Esophagus (tissue), 2 donors: ENCODE data around the gene PKIG. TPM values are rescaled to one million over a fixed set of nuclear protein-coding genes. Genes with fewer than 3 reads are reported as not detected.

Experiments used
- H3K27ac ChIP-seq, 2 donors: one replicate each; pipeline ENCODE4 v1.5.1; 2013; ENCODE audit warnings: low read depth in 2 of 2, mild to moderate bottlenecking in 2 of 2, inconsistent platforms in 1 of 2, low read length in 1 of 2, moderate library complexity in 1 of 2
- H3K27me3 ChIP-seq, 2 donors: one replicate each; pipeline ENCODE4 v1.6.1; 2013; ENCODE audit warnings: low read length in 2 of 2, control low read depth in 1 of 2, mild to moderate bottlenecking in 1 of 2; ENCODE audit not compliant: insufficient read depth in 2 of 2, control insufficient read depth in 1 of 2
- H3K36me3 ChIP-seq, 2 donors: one replicate each; pipeline ENCODE4 v1.6.1; 2013; ENCODE audit warnings: low read length in 1 of 2; ENCODE audit not compliant: control insufficient read depth in 2 of 2, insufficient read depth in 2 of 2
- H3K4me1 ChIP-seq, 2 donors: one replicate each; pipeline ENCODE4 v1.6.1; 2013; ENCODE audit warnings: low read length in 1 of 2; ENCODE audit not compliant: control insufficient read depth in 2 of 2, insufficient read depth in 2 of 2
- H3K4me3 ChIP-seq, 2 donors: one replicate each; pipeline ENCODE4 v1.5.1; 2013; ENCODE audit warnings: low read length in 2 of 2, mild to moderate bottlenecking in 2 of 2, low read depth in 1 of 2, moderate library complexity in 1 of 2
- H3K9me3 ChIP-seq, 2 donors: one replicate each; pipeline ENCODE4 v1.6.1; 2013; ENCODE audit warnings: mild to moderate bottlenecking in 2 of 2, low read depth in 1 of 2, low read length in 1 of 2, moderate library complexity in 1 of 2; ENCODE audit not compliant: control insufficient read depth in 2 of 2, insufficient read depth in 1 of 2
- WGBS, 2 donors: extraction: QIAGEN DNeasy Blood & Tissue Kit; methylation state at CpG; one replicate each; pipeline ENCODE4 v1.1.7; 2013; 5-methylcytosine and 5-hydroxymethylcytosine counted together
- polyA plus RNA-seq, 2 donors: library from polyadenylated mRNA; stranded (reverse); fragments of 200-250 nt; gene quantifications; one replicate each; pipeline ENCODE4 v1.2.3, GENCODE V29; 2013
- donor health status: healthy with polysubstance abuse.
- donor health status: Bipolar disorder and iron deficiency.

PKIG gene
- polyA plus RNA-seq, 2 donors = 13.7 to 33.3 TPM

DNA sequence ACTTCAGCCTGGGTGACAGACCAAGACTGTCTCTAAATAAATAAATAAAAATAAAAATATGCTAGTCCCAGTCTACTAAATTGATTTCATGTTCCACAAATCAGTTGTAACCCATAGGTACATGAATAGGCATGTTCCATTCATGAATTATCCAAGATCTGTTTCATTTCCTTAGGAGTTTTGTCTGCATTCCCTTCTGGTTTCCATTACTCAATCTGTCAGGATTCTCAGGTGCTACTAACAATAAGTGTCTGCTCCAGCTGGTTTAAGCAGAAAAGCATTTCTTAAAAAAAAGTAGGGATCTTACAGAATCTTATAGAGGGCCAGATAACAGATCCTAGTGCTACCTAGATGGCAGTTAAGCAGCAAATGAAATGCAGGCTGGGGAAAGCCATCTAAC, 15.6 kb upstream of the PKIG start:
- H3K4me1 ChIP-seq = no peaks in the 10 kb centered on the region
- no peaks in the 10 kb centered on the region for H3K9me3 ChIP-seq
- no peak overlapping the region for H3K4me3 ChIP-seq
- no peaks in the 10 kb centered on the region for H3K27me3 ChIP-seq
- H3K36me3 ChIP-seq = no peaks in the 10 kb centered on the region
- H3K27ac ChIP-seq = no peak overlapping the region

DNA sequence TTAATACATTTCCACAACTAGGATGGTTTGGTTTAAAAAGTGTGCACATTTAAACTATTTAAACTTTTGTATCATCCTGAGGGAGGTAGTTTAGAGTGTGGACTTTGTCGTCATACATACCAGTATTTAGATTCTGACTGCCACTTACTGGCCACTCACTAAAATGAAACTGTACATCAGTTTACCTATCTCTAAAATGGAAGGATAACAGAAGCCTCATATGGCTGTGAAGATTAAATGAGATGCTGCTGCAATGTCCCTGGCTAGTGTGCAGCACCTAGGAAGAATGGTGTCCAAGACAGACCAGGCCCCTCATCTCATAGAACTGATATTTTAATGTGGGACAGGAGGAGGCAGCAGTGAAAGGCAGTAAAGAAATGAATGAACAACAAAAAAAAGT, 12.0 kb upstream of the PKIG start:
- H3K9me3 ChIP-seq = no peaks in the 10 kb centered on the region
- no peak overlapping the region for H3K27ac ChIP-seq
- H3K4me1 ChIP-seq = no peaks in the 10 kb centered on the region
- H3K27me3 ChIP-seq = no peaks in the 10 kb centered on the region
- no peaks in the 10 kb centered on the region for H3K36me3 ChIP-seq
- H3K4me3 ChIP-seq = no peak overlapping the region
- 89 to 94% methylated on average over 1 of the region's 1 CpG for WGBS, 2 donors

DNA sequence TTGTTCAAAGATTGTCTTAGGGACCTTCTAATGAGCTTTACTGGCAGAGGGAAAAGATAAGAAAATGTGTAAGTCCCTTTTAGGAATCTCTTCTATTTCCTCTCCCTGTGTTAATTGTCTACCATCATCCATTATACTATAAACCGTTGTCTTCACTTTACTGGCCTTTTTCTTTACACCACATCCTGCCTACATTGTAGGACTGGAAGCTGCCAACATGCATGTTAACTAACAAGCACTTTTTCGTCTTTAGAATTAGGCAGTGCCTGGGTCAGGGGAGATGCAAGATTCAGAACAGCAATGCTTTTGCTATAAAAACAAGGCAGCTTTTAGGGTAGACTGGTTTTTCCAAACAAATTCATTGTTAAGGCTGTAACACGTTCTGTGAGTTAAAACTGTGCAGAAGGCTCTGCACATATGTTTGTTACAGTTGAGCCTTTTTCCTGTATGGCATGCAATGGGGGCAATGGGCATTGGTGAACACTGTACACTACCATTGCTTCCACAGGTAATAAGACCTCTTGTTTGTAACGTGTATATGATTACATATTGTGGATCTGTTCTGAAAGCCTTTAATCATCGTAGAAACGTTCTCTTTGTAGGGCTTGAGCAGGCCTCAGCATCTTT, 10.9 kb upstream of the PKIG start:
- Histone ChIP-seq H3K4me1 (no peaks in the 10 kb centered on the region), H3K27ac (peak overlapping the region in 1 of 2 donors; percentile 19), H3K36me3 (no peaks in the 10 kb centered on the region), H3K27me3 (no peaks in the 10 kb centered on the region), H3K9me3 (no peaks in the 10 kb centered on the region), H3K4me3 (no peak overlapping the region)
- WGBS, 2 donors = 72 to 74% methylated on average over 6 of the region's 6 CpGs

GRCh38 chr20:44572551-44573500, 9.6 kb upstream of the PKIG start:
- 24 to 38% methylated on average over 6 of the region's 6 CpGs for WGBS, 2 donors
- H3K27me3 ChIP-seq = no peaks in the 10 kb centered on the region
- no peaks in the 10 kb centered on the region for H3K36me3 ChIP-seq
- no peak overlapping the region for H3K4me3 ChIP-seq
- no peaks in the 10 kb centered on the region for H3K9me3 ChIP-seq
- H3K27ac ChIP-seq = peak overlapping the region; percentile 56 to 75
- no peaks in the 10 kb centered on the region for H3K4me1 ChIP-seq

DNA sequence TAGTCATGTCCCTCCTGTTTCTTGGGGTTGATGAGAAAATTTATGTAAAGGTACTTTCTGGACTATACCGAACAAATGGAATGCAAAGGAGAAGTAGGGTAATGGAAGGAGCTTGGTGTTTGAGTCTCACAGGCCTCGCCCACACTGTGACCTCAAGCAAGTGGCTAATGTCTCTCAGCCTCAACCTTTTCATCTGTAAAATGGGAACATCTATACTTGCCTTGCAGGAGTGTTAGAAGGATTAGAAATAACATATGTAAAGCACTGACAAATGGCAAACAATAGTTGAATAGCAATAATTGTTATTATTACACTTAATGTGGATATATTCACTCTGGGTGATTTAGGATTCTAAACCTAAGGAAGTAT, 8.9 kb upstream of the PKIG start:
- peak overlapping the region; percentile 56 to 62 for H3K27ac ChIP-seq
- H3K27me3 ChIP-seq = no peaks in the 10 kb centered on the region
- WGBS, 2 donors = 72 to 85% methylated on average over 2 of the region's 2 CpGs
- H3K36me3 ChIP-seq = no peaks in the 10 kb centered on the region
- H3K9me3 ChIP-seq = no peaks in the 10 kb centered on the region
- H3K4me1 ChIP-seq = no peaks in the 10 kb centered on the region
- H3K4me3 ChIP-seq = no peak overlapping the region

GRCh38 chr20:44574372-44574771, 8.0 kb upstream of the PKIG start:
- no peak overlapping the region for H3K4me3 ChIP-seq
- 96% methylated on average over 4 of the region's 4 CpGs for WGBS, 2 donors
- H3K27me3 ChIP-seq = no peaks in the 10 kb centered on the region
- no peak overlapping the region for H3K27ac ChIP-seq
- no peaks in the 10 kb centered on the region for H3K36me3 ChIP-seq
- H3K9me3 ChIP-seq = no peaks in the 10 kb centered on the region
- H3K4me1 ChIP-seq = no peaks in the 10 kb centered on the region

DNA sequence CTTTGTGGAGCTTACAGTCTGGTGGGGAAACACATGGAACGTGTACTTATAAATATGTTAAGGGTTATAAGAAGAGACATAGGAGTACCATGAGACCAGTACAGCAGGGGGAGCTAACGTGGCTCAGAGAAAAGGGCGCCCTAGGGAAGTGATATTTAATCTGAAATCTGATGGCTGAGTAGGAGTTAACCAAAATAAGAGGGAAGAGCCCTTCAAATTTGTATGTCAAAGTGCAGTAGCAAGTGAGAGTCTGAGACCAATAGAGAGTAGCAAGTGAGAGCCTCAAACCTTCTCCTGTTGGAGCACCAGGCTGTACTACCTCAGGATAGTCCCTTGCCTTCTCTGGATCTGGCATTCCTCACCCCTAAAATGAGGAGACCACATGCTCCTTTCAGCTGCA, 6.1 kb upstream of the PKIG start:
- 51 to 58% methylated on average over 3 of the region's 3 CpGs for whole genome bisulfite sequencing, 2 donors
- no peaks in the 10 kb centered on the region for H3K4me1 ChIP-seq

DNA sequence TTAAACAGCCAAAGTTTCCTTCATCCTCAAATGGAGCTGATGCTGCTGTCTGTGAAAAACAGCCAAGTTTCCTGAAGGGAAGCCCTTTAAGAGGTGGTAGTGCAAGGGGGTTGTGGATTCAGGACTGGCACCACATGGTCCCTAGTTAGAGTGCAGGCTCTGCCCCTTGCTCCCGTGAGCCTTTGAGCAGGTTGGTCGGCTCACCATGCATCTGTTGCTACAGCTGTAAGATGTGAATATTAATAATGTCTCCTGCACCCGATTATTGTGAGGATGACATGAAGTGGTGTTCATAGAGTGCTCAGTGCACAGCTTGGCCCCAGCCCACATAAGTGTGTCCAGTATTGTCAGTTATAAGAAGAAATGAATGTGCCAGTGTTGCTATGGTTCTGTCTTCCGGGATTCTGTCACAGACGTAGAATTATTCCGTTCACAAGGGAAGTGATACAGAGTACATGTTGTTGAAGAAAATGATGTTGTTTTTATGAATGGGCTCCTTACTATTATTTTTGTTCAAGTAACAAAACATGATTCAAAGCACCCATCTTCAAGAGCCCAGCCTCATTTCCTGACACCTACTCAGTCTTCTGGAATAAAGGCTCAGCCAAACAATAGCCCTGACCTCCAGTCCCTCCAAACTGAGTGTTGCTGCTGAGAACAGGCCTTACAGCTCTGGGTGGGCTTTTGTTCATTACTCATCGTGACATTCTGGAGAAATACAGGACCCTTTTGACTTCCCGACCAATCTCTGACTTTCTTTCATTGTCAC, 2.9 kb upstream of the PKIG start:
- peak overlapping the region; percentile 1 to 50 for H3K27ac ChIP-seq
- no peaks in the 10 kb centered on the region for H3K36me3 ChIP-seq
- no peaks in the 10 kb centered on the region for H3K4me1 ChIP-seq
- H3K27me3 ChIP-seq = no peaks in the 10 kb centered on the region
- 65 to 67% methylated on average over 8 of the region's 8 CpGs for WGBS, 2 donors
- H3K9me3 ChIP-seq = no peaks in the 10 kb centered on the region
- H3K4me3 ChIP-seq = no peak overlapping the region

More for the DNA sequence above, 6.1 kb upstream of the PKIG start:
- Histone ChIP-seq H3K4me3 (no peak overlapping the region), H3K36me3 (no peaks in the 10 kb centered on the region), H3K9me3 (no peaks in the 10 kb centered on the region), H3K27ac (no peak overlapping the region), H3K27me3 (no peaks in the 10 kb centered on the region)

DNA sequence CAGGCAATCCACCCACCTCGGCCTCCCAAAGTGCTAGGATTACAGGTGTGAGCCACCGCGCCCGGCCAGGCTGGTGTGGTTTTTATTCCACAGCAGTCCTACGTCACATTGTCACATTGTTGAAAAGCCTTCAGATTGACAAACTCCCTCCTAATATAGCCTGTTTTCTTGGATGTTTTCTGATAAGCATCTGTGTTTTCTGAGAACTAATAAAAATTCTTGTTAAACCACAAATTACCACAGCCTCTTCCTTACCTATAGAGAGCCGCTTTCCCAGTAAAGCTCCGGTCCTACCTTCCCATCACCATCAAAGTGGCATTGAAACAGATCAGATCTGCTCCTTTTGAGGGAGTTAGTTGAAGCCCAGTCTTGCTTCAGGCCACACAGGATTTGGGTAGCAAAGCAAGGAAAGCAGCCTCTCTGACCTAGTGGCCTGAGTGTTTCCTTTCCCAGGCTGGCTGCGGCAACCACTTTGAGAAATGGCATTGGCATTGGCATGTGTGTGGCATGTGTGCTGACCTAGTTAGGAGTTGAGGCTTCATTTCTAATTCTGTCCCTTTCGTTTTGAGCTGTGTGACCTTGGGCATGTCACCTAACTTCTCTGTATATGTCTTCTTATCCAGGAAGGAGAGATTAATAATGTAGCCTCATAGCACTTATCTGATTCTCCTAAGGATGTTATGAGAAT, 1.7 kb upstream of the PKIG start:
- Histone ChIP-seq H3K27ac (no peak overlapping the region), H3K9me3 (no peaks in the 10 kb centered on the region), H3K36me3 (no peaks in the 10 kb centered on the region), H3K4me1 (no peaks in the 10 kb centered on the region), H3K4me3 (no peak overlapping the region), H3K27me3 (no peaks in the 10 kb centered on the region)
- WGBS, 2 donors = 81 to 83% methylated on average over 9 of the region's 9 CpGs
